Tibial nerve (tissue), 4 donors: ENCODE measurements around the gene TECRL. TPM values are rescaled to one million over a fixed set of nuclear protein-coding genes. Genes with fewer than 3 reads are reported as not detected.

Source experiments
- DNase-seq, 2 donors: peaks; one replicate each; pipeline ENCODE4 v3.0.0-alpha.2; 2019; ENCODE audit warnings: low spot score in 2 of 2
- H3K27ac ChIP-seq, 4 donors: fragments of 200-600 bp; sonication (generic) in 3 of 4; one replicate each; pipeline ENCODE4 v1.5.1; 2017 to 2019; ENCODE audit warnings: mild to moderate bottlenecking in 1 of 4
- H3K27me3 ChIP-seq, 2 donors: fragments of 200-600 bp; sonication (generic) in 1 of 2; one replicate each; pipeline versions ENCODE4 v1.5.1 to v1.6.0; 2017 to 2019
- H3K36me3 ChIP-seq, 3 donors: fragments of 200-600 bp; sonication (generic); one replicate each; pipeline ENCODE4 v1.5.1; 2018 to 2019
- H3K4me1 ChIP-seq, 4 donors: fragments of 200-600 bp; sonication (generic) in 3 of 4; one replicate each; pipeline ENCODE4 v1.5.1; 2017 to 2019
- H3K4me3 ChIP-seq, 4 donors: fragments of 200-600 bp; sonication (generic) in 3 of 4; one replicate each; pipeline ENCODE4 v1.5.1; 2017 to 2019; ENCODE audit warnings: mild to moderate bottlenecking in 1 of 4, moderate library complexity in 1 of 4
- H3K9me3 ChIP-seq, 4 donors: fragments of 200-600 bp; sonication (generic) in 3 of 4; one replicate each; pipeline ENCODE4 v1.5.1; 2017 to 2019
- CTCF ChIP-seq, 5 experiments: fragments of 200-600 bp in 3 of 5; fragments of 450-650 bp in 2 of 5; sonication (generic) in 3 of 5; IDR thresholded peaks; one replicate each; pipeline ENCODE4 v1.5.1; 2016 to 2019; ENCODE audit warnings: antibody characterized with exemption in 5 of 5, mild to moderate bottlenecking in 3 of 5, moderate library complexity in 2 of 5
- EP300 ChIP-seq, 2 donors: sonication (generic); formaldehyde crosslinking; IDR thresholded peaks; one replicate each; pipeline ENCODE4 v1.6.1; 2017; ENCODE audit warnings: antibody characterized with exemption in 2 of 2, mild to moderate bottlenecking in 1 of 2
- POLR2A ChIP-seq, 2 donors: fragments of 450-650 bp; IDR thresholded peaks; one replicate each; pipeline ENCODE4 v1.6.1; 2017; ENCODE audit warnings: antibody characterized with exemption in 2 of 2, mild to moderate bottlenecking in 2 of 2, moderate library complexity in 2 of 2
- WGBS, 2 donors: methylation state at CpG; one replicate each; pipeline ENCODE4 v1.1.5; 2018; 5-methylcytosine and 5-hydroxymethylcytosine counted together
- total RNA-seq, 4 donors: library from RNA; depleted of rRNA; stranded (reverse); fragments of >200 nt; gene quantifications; one replicate each; pipeline ENCODE4 v1.1.0, GENCODE V29; 2016

Gene TECRL, protein sequence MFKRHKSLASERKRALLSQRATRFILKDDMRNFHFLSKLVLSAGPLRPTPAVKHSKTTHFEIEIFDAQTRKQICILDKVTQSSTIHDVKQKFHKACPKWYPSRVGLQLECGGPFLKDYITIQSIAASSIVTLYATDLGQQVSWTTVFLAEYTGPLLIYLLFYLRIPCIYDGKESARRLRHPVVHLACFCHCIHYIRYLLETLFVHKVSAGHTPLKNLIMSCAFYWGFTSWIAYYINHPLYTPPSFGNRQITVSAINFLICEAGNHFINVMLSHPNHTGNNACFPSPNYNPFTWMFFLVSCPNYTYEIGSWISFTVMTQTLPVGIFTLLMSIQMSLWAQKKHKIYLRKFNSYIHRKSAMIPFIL
- not detected for total RNA-seq

GRCh38 chr4:64409300-64409699, at the start of gene TECRL:
Gene TECRL, minus strand, starts transcription at chr4:64409450. Its CDS starts 99 bp downstream, at chr4:64409351.
- Histone ChIP-seq H3K27ac (no peak within 1 kb of the TSS), H3K4me3 (no peak within 1 kb of the TSS), H3K9me3 (no peaks in the 10 kb centered on the region), H3K4me1 (no peaks in the 10 kb centered on the region), H3K27me3 (no peaks in the 10 kb centered on the region), H3K36me3 (no peaks in the 10 kb centered on the region)
- WGBS, 2 donors = 65 to 73% methylated on average over 4 of the region's 4 CpGs
- no peak for TF ChIP-seq CTCF (IDR thresholded peaks at IDR 0.05)
- no peak for TF ChIP-seq EP300 (IDR thresholded peaks at IDR 0.05)
- no peak for TF ChIP-seq POLR2A (IDR thresholded peaks at IDR 0.05)
- no peak for DNase-seq

- Histone ChIP-seq H3K27ac (no peak overlapping the region), H3K4me3 (no peak overlapping the region), H3K9me3 (peaks cover 0 to 26% (median 0%) of the 10 kb centered on the region in 4 donors), H3K36me3 (no peaks in the 10 kb centered on the region), H3K4me1 (no peaks in the 10 kb centered on the region), H3K27me3 (no peaks in the 10 kb centered on the region)
- 93 to 96% methylated on average over 10 of the region's 10 CpGs for WGBS, 2 donors
- DNase-seq = no peak
- TF ChIP-seq POLR2A (IDR thresholded peaks at IDR 0.05) (no peak), CTCF (IDR thresholded peaks at IDR 0.05) (no peak), EP300 (IDR thresholded peaks at IDR 0.05) (no peak)
These were observed 23.4 kb upstream of the TECRL start for GRCh38 chr4:64432674-64433073.

DNA sequence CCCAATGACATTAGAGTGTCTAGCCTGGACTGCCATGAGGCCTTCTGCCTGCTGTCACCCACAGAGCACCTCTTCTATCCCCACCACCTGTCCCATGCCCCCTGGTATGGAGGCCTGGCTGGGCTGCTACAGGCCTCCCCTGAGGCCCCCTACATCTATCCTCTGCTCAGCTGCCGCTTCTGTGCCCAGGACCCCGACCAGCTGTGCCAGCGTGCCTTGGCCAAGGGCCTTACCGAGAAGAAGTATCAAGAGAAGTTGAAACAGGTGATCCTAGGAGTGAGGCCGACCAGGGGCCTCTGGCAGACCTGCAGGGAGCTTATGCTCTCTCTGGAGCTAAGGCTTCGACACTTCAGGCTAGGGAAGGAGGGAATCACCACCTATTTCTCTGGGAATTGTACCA, 21.7 kb upstream of the TECRL start:
- Histone ChIP-seq H3K36me3 (no peaks in the 10 kb centered on the region), H3K27me3 (no peaks in the 10 kb centered on the region), H3K27ac (no peak overlapping the region), H3K4me1 (no peaks in the 10 kb centered on the region), H3K4me3 (no peak overlapping the region), H3K9me3 (peaks cover 0 to 26% (median 0%) of the 10 kb centered on the region in 4 donors)
- DNase-seq = no peak
- TF ChIP-seq EP300 (IDR thresholded peaks at IDR 0.05) (no peak), CTCF (IDR thresholded peaks at IDR 0.05) (no peak), POLR2A (IDR thresholded peaks at IDR 0.05) (no peak)
- WGBS, 2 donors = 75 to 90% methylated on average over 6 of the region's 6 CpGs

GRCh38 chr4:64417974-64418373, 8.7 kb upstream of the TECRL start:
- no peak overlapping the region for H3K27ac ChIP-seq
- peaks cover 0 to 7% (median 0%) of the 10 kb centered on the region in 4 donors for H3K4me1 ChIP-seq
- no peaks in the 10 kb centered on the region for H3K27me3 ChIP-seq
- WGBS, 2 donors = 13 to 14% methylated on average over 1 of the region's 1 CpG
- H3K4me3 ChIP-seq = no peak overlapping the region
- no peaks in the 10 kb centered on the region for H3K36me3 ChIP-seq
- no peak for DNase-seq
- H3K9me3 ChIP-seq = no peaks in the 10 kb centered on the region
- TF ChIP-seq POLR2A (IDR thresholded peaks at IDR 0.05) = no peak
- TF ChIP-seq EP300 (IDR thresholded peaks at IDR 0.05) = peak in 1 of 2 donors; percentile 20

GRCh38 chr4:64407000-64407399, 2.2 kb downstream of the TECRL start:
- TF ChIP-seq CTCF (IDR thresholded peaks at IDR 0.05) = no peak
- TF ChIP-seq POLR2A (IDR thresholded peaks at IDR 0.05) = no peak
- TF ChIP-seq EP300 (IDR thresholded peaks at IDR 0.05) = no peak
- Histone ChIP-seq H3K27me3 (no peaks in the 10 kb centered on the region), H3K27ac (no peak overlapping the region), H3K36me3 (no peaks in the 10 kb centered on the region), H3K4me3 (no peak overlapping the region), H3K9me3 (no peaks in the 10 kb centered on the region), H3K4me1 (no peaks in the 10 kb centered on the region)
- no peak for DNase-seq
- WGBS, 2 donors = 87 to 94% methylated on average over 1 of the region's 1 CpG
